Osteoblast (primary cell): ENCODE data around the gene CTTNBP2. TPM values are rescaled to one million over a fixed set of nuclear protein-coding genes. Genes with fewer than 3 reads are reported as not detected.

Source experiments
- DNase-seq: peaks from one replicate; pipeline ENCODE4 v3.0.0; 2011; ENCODE audit warnings: low spot score, mixed read lengths; ENCODE audit not compliant: insufficient read length; ENCODE audit errors: missing footprints
- H2AFZ ChIP-seq: 2 replicates; pipeline ENCODE4 v1.6.0; 2011; ENCODE audit warnings: mild to moderate bottlenecking, low read length
- H3K27ac ChIP-seq: 2 replicates; pipeline ENCODE4 v1.5.1; 2011; ENCODE audit warnings: mild to moderate bottlenecking, low read depth, low read length, moderate library complexity
- H3K27me3 ChIP-seq: 2 replicates; pipeline ENCODE4 v1.6.0; 2012; ENCODE audit warnings: mild to moderate bottlenecking, control low read depth, inconsistent platforms, low read length, moderate library complexity; ENCODE audit not compliant: insufficient read depth
- H3K36me3 ChIP-seq: 2 replicates; pipeline ENCODE4 v1.5.1; 2011; ENCODE audit warnings: mild to moderate bottlenecking, low read length, control low read depth, moderate library complexity; ENCODE audit not compliant: insufficient read depth
- H3K4me1 ChIP-seq: 2 replicates; pipeline ENCODE4 v1.5.1; 2011; ENCODE audit warnings: mild to moderate bottlenecking, low read length, control low read depth, moderate library complexity; ENCODE audit not compliant: insufficient read depth
- H3K4me2 ChIP-seq: 2 replicates; pipeline ENCODE4 v1.6.0; 2011; ENCODE audit warnings: mild to moderate bottlenecking, low read length; ENCODE audit not compliant: insufficient read depth
- H3K4me3 ChIP-seq: fragments of 200-600 bp; sonication (generic); 3 replicates; pipeline ENCODE4 v1.5.1; 2012; ENCODE audit warnings: mild to moderate bottlenecking, low read length, inconsistent platforms; ENCODE audit not compliant: insufficient read depth
- H3K79me2 ChIP-seq: 2 replicates; pipeline ENCODE4 v1.6.0; 2012; ENCODE audit warnings: mild to moderate bottlenecking, low read length, control low read depth, inconsistent platforms; ENCODE audit not compliant: insufficient read depth
- H3K9me3 ChIP-seq: 2 replicates; pipeline ENCODE4 v1.5.1; 2011; ENCODE audit warnings: low read depth, low read length, control low read depth
- H4K20me1 ChIP-seq: 2 replicates; pipeline ENCODE4 v1.6.0; 2012; ENCODE audit warnings: mild to moderate bottlenecking, low read length, control low read depth; ENCODE audit not compliant: insufficient read depth
- total RNA-seq: library from RNA; depleted of rRNA; stranded (reverse); fragments of >200 nt; gene quantifications from 2 replicates; pipeline ENCODE4 v1.2.3, GENCODE V29; 2012
- TF ChIP-seq, protein P1 (sequence below): IDR thresholded peaks from 2 replicates; pipeline ENCODE4 v1.5.1; 2011; ENCODE audit warnings: mild to moderate bottlenecking, low read depth, low read length, moderate library complexity; ENCODE audit errors: extremely low read depth

The CTTNBP2 gene
- total RNA-seq, 1 donor, result 1.1 TPM

DNA sequence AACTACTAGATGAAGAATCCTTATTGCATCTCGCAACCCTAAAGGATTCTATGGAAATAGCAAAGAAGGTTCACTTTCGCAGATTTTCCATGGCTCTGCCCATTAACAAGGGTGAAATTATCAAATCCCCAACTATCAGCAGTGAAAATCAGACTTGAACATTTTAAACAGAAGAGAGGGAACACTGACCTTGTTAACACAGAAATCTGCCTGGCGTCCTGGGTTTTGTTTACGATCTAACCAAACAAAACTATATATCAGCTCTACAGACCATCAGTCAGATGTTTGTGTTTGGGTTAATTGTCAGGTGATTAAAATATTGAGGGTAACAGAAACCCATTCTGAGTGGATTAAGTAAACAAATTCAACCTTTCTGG is 1.9 kb downstream of the CTTNBP2 start:
- Histone ChIP-seq H3K9me3 (no peaks in the 10 kb centered on the region), H3K27ac (no peak overlapping the region), H2AFZ (no peak overlapping the region), H3K36me3 (no peaks in the 10 kb centered on the region), H3K4me2 (no peak overlapping the region), H3K4me3 (no peak overlapping the region), H3K79me2 (no peaks in the 10 kb centered on the region), H3K4me1 (no peaks in the 10 kb centered on the region), H4K20me1 (no peaks in the 10 kb centered on the region), H3K27me3 (peaks cover 38% of the 10 kb centered on the region)
- no peak for DNase-seq
- TF ChIP-seq, protein P1, sequence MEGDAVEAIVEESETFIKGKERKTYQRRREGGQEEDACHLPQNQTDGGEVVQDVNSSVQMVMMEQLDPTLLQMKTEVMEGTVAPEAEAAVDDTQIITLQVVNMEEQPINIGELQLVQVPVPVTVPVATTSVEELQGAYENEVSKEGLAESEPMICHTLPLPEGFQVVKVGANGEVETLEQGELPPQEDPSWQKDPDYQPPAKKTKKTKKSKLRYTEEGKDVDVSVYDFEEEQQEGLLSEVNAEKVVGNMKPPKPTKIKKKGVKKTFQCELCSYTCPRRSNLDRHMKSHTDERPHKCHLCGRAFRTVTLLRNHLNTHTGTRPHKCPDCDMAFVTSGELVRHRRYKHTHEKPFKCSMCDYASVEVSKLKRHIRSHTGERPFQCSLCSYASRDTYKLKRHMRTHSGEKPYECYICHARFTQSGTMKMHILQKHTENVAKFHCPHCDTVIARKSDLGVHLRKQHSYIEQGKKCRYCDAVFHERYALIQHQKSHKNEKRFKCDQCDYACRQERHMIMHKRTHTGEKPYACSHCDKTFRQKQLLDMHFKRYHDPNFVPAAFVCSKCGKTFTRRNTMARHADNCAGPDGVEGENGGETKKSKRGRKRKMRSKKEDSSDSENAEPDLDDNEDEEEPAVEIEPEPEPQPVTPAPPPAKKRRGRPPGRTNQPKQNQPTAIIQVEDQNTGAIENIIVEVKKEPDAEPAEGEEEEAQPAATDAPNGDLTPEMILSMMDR, result no peak

DNA sequence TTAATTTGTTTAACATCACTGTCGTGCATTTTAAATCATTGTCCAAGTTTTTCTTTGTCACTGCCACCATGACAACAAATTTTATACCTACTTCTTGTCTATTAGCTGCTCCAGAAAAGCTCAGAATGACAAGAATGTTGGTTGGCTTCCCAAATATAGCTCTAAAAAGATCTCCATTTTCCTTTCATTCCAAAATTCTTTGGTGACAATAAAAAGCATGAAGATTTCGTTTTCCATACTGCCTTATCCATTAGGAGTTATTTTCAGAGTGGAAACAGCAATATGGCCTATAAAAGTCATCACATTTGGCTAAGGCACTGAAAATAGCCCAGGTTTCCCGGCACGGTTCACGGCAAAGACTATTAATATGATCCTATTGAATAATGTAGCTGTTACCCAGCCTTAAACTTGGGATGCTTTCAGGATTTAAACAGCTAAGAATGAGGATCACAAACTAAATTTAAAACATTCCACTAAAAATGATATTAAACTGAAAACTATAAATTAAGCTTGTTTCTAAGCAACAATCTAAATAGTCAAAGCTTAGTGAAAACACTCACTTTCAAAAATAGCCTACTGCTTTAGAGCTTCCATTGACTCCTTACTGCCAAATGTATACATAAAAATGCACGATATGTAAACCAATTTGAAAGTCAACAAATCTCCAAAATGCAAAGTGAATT is 2.7 kb downstream of the CTTNBP2 start:
- no peak overlapping the region for H2AFZ ChIP-seq
- DNase-seq, result no peak
- no peak overlapping the region for H3K4me2 ChIP-seq
- H3K27me3 ChIP-seq, result peaks cover 37% of the 10 kb centered on the region
- H3K4me1 ChIP-seq, result no peaks in the 10 kb centered on the region
- no peak overlapping the region for H3K27ac ChIP-seq
- H3K9me3 ChIP-seq, result no peaks in the 10 kb centered on the region
- no peaks in the 10 kb centered on the region for H3K79me2 ChIP-seq
- H3K4me3 ChIP-seq, result no peak overlapping the region
- TF ChIP-seq, protein P1, result no peak
- no peaks in the 10 kb centered on the region for H3K36me3 ChIP-seq
- no peaks in the 10 kb centered on the region for H4K20me1 ChIP-seq

DNA sequence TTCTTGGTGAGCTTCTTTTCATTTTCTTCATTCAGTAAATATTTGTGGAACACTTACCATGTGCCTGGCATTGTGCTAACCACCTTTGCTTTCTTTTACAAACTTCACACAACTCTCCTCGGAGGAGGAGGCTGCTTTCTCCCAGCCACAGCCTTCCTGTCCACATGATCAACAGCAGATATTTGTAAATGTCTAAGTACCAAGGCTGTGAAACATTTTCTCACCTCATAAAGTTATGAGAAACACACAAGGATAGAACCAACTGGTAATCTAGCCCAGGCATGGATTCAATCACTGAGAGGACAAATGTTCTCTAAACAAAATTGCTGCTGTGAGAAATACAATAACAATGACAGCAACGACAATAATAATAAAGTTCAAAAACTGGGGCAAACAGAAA is 3.9 kb downstream of the CTTNBP2 start:
- H3K4me3 ChIP-seq, result no peak overlapping the region
- no peak overlapping the region for H2AFZ ChIP-seq
- no peaks in the 10 kb centered on the region for H3K4me1 ChIP-seq
- H3K27ac ChIP-seq, result no peak overlapping the region
- H4K20me1 ChIP-seq, result no peaks in the 10 kb centered on the region
- H3K27me3 ChIP-seq, result peaks cover 32% of the 10 kb centered on the region
- H3K4me2 ChIP-seq, result no peak overlapping the region
- TF ChIP-seq, protein P1, result no peak
- DNase-seq, result no peak
- H3K9me3 ChIP-seq, result no peaks in the 10 kb centered on the region
- no peaks in the 10 kb centered on the region for H3K79me2 ChIP-seq
- no peaks in the 10 kb centered on the region for H3K36me3 ChIP-seq

DNA sequence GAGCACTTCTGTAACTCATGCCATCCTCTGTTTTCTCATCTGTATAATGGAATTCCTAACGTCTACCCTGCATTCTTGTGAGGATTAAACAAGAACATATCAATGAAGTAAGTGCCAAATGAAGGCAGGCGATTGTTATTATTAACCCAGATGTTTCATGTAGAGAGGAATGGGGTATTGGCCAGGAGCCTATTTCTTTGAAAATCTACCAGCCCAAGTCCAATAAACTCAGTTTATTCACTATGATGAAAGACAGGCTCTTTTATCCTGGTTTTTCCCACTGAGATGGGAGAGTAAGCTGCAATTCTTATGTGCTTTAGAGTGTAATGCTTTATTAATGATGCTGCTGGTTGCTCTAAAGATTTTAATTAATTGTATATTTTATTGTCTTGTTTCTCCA is 9.6 kb downstream of the CTTNBP2 start:
- Histone ChIP-seq H3K79me2 (no peaks in the 10 kb centered on the region), H3K36me3 (no peaks in the 10 kb centered on the region), H3K4me1 (no peaks in the 10 kb centered on the region), H3K9me3 (no peaks in the 10 kb centered on the region), H4K20me1 (no peaks in the 10 kb centered on the region), H3K4me2 (no peak overlapping the region), H3K27ac (no peak overlapping the region), H2AFZ (no peak overlapping the region), H3K27me3 (no peaks in the 10 kb centered on the region), H3K4me3 (no peak overlapping the region)
- DNase-seq, result no peak
- TF ChIP-seq, protein P1, result no peak
